K562 (cell line): ENCODE measurements around the gene OLFM3. TPM values are rescaled to one million over a fixed set of nuclear protein-coding genes. Genes with fewer than 3 reads are reported as not detected.

Experiments
- ATAC-seq: fragments of 200-7000 bp; cut with Tn5 transposase; 3 replicates; pipeline ENCODE4 v1.9.1; 2020; ENCODE audit warnings: moderate library complexity
- BruUV-seq: library from RNA; stranded (reverse); fragments of 400-500 nt; replicated peaks from 2 replicates; lab custom pipeline; 2021; lab: Mats Ljungman, UMichigan
- CTCF ChIA-PET: fragments of 300-600 bp; formaldehyde crosslinking; extraction: SDS; loops from one replicate; lab custom pipeline; 2021; ENCODE audit warnings: low intra/inter-chr PET ratio; lab: Yijun Ruan, JAX
- POLR2A ChIA-PET: fragments of 300-600, 350-650 bp; sonication (Branson Sonifier 250); formaldehyde crosslinking; extraction: SDS; loops from one replicate; lab custom pipeline; 2021; ENCODE audit warnings: antibody characterized with exemption, inconsistent platforms; lab: Yijun Ruan, JAX
- DNase-seq, 4 experiments: peaks; one replicate each; pipeline versions ENCODE4 v3.0.0 to v3.0.0-alpha.2; 2011 to 2018; ENCODE audit warnings: low spot score in 3 of 4, mixed read lengths in 3 of 4; ENCODE audit errors: extremely low read depth in 1 of 4
- FAIRE-seq: peaks from 2 replicates; lab custom pipeline; 2011; peaks lifted over from hg19 to GRCh38; lab: Jason Lieb, UNC
- H2AFZ ChIP-seq: 2 replicates; pipeline ENCODE4 v1.6.0; 2011; ENCODE audit warnings: low read depth, low read length, control low read depth, inconsistent platforms
- H3K27ac ChIP-seq: fragments of 200-600 bp; 3 replicates; pipeline ENCODE4 v1.8.0; 2011; ENCODE audit warnings: low read depth, mild to moderate bottlenecking, control low read depth, inconsistent platforms, low read length, moderate library complexity, mixed read lengths; ENCODE audit errors: extremely low read depth
- H3K27me3 ChIP-seq, 2 experiments: fragments of 300-600 bp in 1 of 2; 2 replicates in 1 of 2; 3 replicates in 1 of 2; pipeline versions ENCODE4 v1.6.0 to v1.8.0; 2011; ENCODE audit warnings: inconsistent platforms in 2 of 2, low read length in 2 of 2, mild to moderate bottlenecking in 1 of 2, mixed read lengths in 1 of 2, moderate library complexity in 1 of 2; ENCODE audit not compliant: control insufficient read depth in 2 of 2, insufficient read depth in 2 of 2
- H3K36me3 ChIP-seq: fragments of 300-600 bp; 3 replicates; pipeline ENCODE4 v1.8.0; 2011; ENCODE audit warnings: mild to moderate bottlenecking, low read length, inconsistent platforms; ENCODE audit not compliant: control insufficient read depth, insufficient read depth
- H3K4me1 ChIP-seq, 2 experiments: fragments of 200-600 bp in 1 of 2; replicated peaks in 1 of 2; 2 replicates in 1 of 2; 3 replicates in 1 of 2; pipeline versions ENCODE4 v1.5.1 to v1.8.0; 2011; ENCODE audit warnings: inconsistent platforms in 2 of 2, low read length in 2 of 2, mild to moderate bottlenecking in 1 of 2, mixed read lengths in 1 of 2, moderate library complexity in 1 of 2; ENCODE audit not compliant: control insufficient read depth in 2 of 2, insufficient read depth in 2 of 2
- H3K4me2 ChIP-seq: 2 replicates; pipeline ENCODE4 v1.6.1; 2011; ENCODE audit warnings: low read length, control low read depth, inconsistent platforms, mixed read lengths; ENCODE audit not compliant: insufficient read depth
- H3K4me3 ChIP-seq: fragments of 200-600 bp; sonication (generic), shearing (Covaris generic); 2 replicates; pipeline ENCODE4 v1.5.1; 2016; ENCODE audit warnings: control low read depth, inconsistent platforms
- H3K79me2 ChIP-seq: fragments of 200-600 bp; 3 replicates; pipeline ENCODE4 v1.8.0; 2011; ENCODE audit warnings: low read length, inconsistent platforms; ENCODE audit not compliant: control insufficient read depth, insufficient read depth
- H3K9ac ChIP-seq, 2 experiments: 2 replicates each; pipeline versions ENCODE4 v1.6.0 to v1.6.1; 2011; ENCODE audit warnings: low read depth in 2 of 2, low read length in 2 of 2, control low read depth in 1 of 2, inconsistent platforms in 1 of 2, mild to moderate bottlenecking in 1 of 2, mixed read lengths in 1 of 2; ENCODE audit not compliant: insufficient read depth in 1 of 2
- H3K9me1 ChIP-seq: one replicate; pipeline ENCODE4 v1.6.0; 2011; ENCODE audit warnings: inconsistent platforms, mild to moderate bottlenecking, low read length, moderate library complexity; ENCODE audit not compliant: control insufficient read depth, insufficient read depth
- H3K9me3 ChIP-seq: replicated peaks from 2 replicates; pipeline ENCODE4 v1.5.1; 2011; ENCODE audit warnings: low read depth, low read length, inconsistent platforms; ENCODE audit not compliant: control insufficient read depth, insufficient read depth
- H4K20me1 ChIP-seq: replicated peaks from 2 replicates; pipeline ENCODE4 v1.6.1; 2011; ENCODE audit warnings: low read length, inconsistent platforms, mixed read lengths; ENCODE audit not compliant: control insufficient read depth, insufficient read depth
- ARID1B ChIP-seq: fragments of 450-650 bp; IDR thresholded peaks from 2 replicates; pipeline ENCODE4 v1.6.1; 2016; ENCODE audit warnings: antibody characterized with exemption, mild to moderate bottlenecking, inconsistent platforms
- CEBPB ChIP-seq: fragments of 450-650 bp; IDR thresholded peaks from 2 replicates; pipeline ENCODE4 v1.6.1; 2016; ENCODE audit warnings: missing genetic modification characterization, missing compliant biosample characterization
- ESRRA ChIP-seq: fragments of 450-650 bp; IDR thresholded peaks from 2 replicates; pipeline ENCODE4 v1.6.1; 2014; ENCODE audit warnings: low read depth, mild to moderate bottlenecking, moderate library complexity, borderline replicate concordance
- GABPB1 ChIP-seq: sonication (generic); formaldehyde crosslinking; IDR thresholded peaks from 2 replicates; pipeline ENCODE4 v1.8.0; 2022; ENCODE audit warnings: mild to moderate bottlenecking, missing genetic modification reagents
- GATAD2A ChIP-seq: fragments of 450-650 bp; IDR thresholded peaks from 2 replicates; pipeline ENCODE4 v1.6.1; 2017
- HDAC3 ChIP-seq: fragments of 450-650 bp; IDR thresholded peaks from 2 replicates; pipeline ENCODE4 v1.6.1; 2018; ENCODE audit warnings: borderline replicate concordance, mild to moderate bottlenecking, moderate library complexity; ENCODE audit not compliant: partially characterized antibody
- NR2C2 ChIP-seq, 2 experiments: fragments of 200-800 bp in 1 of 2; sonication (Bioruptor generic) in 1 of 2; sonication (generic) in 1 of 2; formaldehyde crosslinking in 1 of 2; IDR thresholded peaks; 2 replicates each; pipeline versions ENCODE4 v1.6.1 to v1.8.0; 2016 to 2022; ENCODE audit warnings: mild to moderate bottlenecking in 1 of 2, missing compliant biosample characterization in 1 of 2, missing genetic modification characterization in 1 of 2, missing genetic modification reagents in 1 of 2
- RUNX1 ChIP-seq: sonication (generic); IDR thresholded peaks from 2 replicates; pipeline ENCODE4 v1.6.1; 2016; ENCODE audit warnings: antibody characterized with exemption, low read depth
- SMARCA5 ChIP-seq: fragments of 450-650 bp; IDR thresholded peaks from 2 replicates; pipeline ENCODE4 v1.6.1; 2016
- SPI1 ChIP-seq: IDR thresholded peaks from 2 replicates; pipeline ENCODE4 v1.6.1; 2011; ENCODE audit warnings: low read depth, low read length, control low read depth, borderline replicate concordance
- TCFL5 ChIP-seq: fragments of 250-450 bp; sonication (Bioruptor Pico); conservative IDR thresholded peaks from 2 replicates; pipeline ENCODE4 v1.6.1; 2021; ENCODE audit warnings: mild to moderate bottlenecking, moderate library complexity, matching md5 sums
- TGIF2 ChIP-seq: sonication (generic); formaldehyde crosslinking; IDR thresholded peaks from 2 replicates; pipeline ENCODE4 v1.8.1; 2022; ENCODE audit warnings: mild to moderate bottlenecking, missing genetic modification reagents, moderate library complexity
- U2AF1 ChIP-seq: fragments of 200-400 bp; formaldehyde crosslinking; optimal IDR thresholded peaks from 2 replicates; pipeline ENCODE3; 2017; ENCODE audit warnings: mild to moderate bottlenecking, low read depth, low read length, moderate library complexity
- ZNF324 ChIP-seq: fragments of 250-450 bp; sonication (Bioruptor Pico); IDR thresholded peaks from 2 replicates; pipeline ENCODE4 v1.4.0; 2020; ENCODE audit warnings: mild to moderate bottlenecking
- ZNF445 ChIP-seq: fragments of 250-450 bp; sonication (Bioruptor Pico); IDR thresholded peaks from 2 replicates; pipeline ENCODE4 v1.4.0; 2020; ENCODE audit warnings: low read depth, mild to moderate bottlenecking, moderate library complexity
- ZNF584 ChIP-seq: fragments of 200-800 bp; sonication (Bioruptor generic); IDR thresholded peaks from 2 replicates; pipeline ENCODE4 v1.6.1; 2016; ENCODE audit warnings: low read depth, mild to moderate bottlenecking, missing genetic modification characterization, missing compliant biosample characterization
- ZNF717 ChIP-seq: fragments of 250-450 bp; sonication (Bioruptor Pico); IDR thresholded peaks from 2 replicates; pipeline ENCODE4 v1.5.0; 2021
- WGBS: fragments of 100-300 bp; shearing (Covaris generic); methylation state at CpG from one replicate; pipeline ENCODE4 v1.1.6; 2016; ENCODE audit warnings: low coverage, mixed read lengths; ENCODE audit not compliant: insufficient coverage; ENCODE audit errors: missing lambda C conversion rate; 5-methylcytosine and 5-hydroxymethylcytosine counted together
- in situ Hi-C: fragments of 300-500 bp; cut with MboI; formaldehyde crosslinking; loops from 4 replicates; pipeline ENCODE4 v1.15.0; 2018; ENCODE audit warnings: inconsistent platforms, mixed read lengths
- intact Hi-C: fragments of 100-400 bp; cut with micrococcal nuclease; formaldehyde crosslinking; loops from 2 replicates; pipeline ENCODE4 v1.14.2; 2022
- polyA plus RNA-seq, 8 experiments: library from polyadenylated mRNA; depleted of rRNA in 4 of 8; stranded (reverse) in 5 of 8; unstranded in 3 of 8; fragments of >200 nt; fragmentation: Nextera tagmentation in 2 of 8; fragmentation: Illumina TruSeq in 1 of 8; extraction: Ambion mirVana in 2 of 8; extraction: Trizol in 1 of 8; gene quantifications; 2 replicates each; pipeline versions ENCODE4 v1.2.1 to v1.2.3, GENCODE V29; 2011 to 2014; ENCODE audit warnings: inconsistent platforms in 1 of 8, missing spikeins in 1 of 8
- total RNA-seq, 7 experiments: library from RNA; depleted of rRNA in 6 of 7; stranded (reverse); fragments of >200 nt in 6 of 7; fragmentation: Illumina TruSeq in 2 of 7; extraction: Trizol in 2 of 7; gene quantifications; 2 replicates each; pipeline versions ENCODE4 v1.2.1 to v1.2.3, GENCODE V29; 2011 to 2021; ENCODE audit warnings: low replicate concordance in 1 of 7
- TF ChIP-seq, protein P1 (sequence below): fragments of 450-650 bp; IDR thresholded peaks from 2 replicates; pipeline ENCODE4 v1.6.1; 2018; ENCODE audit not compliant: partially characterized antibody
- TF ChIP-seq, protein P2 (sequence below): fragments of 450-650 bp; formaldehyde crosslinking; IDR thresholded peaks from 2 replicates; pipeline ENCODE4 v1.4.0; 2020; ENCODE audit warnings: mild to moderate bottlenecking, moderate library complexity

Gene OLFM3
- total and polyA plus RNA-seq, 9 of the 15 experiments (the other 6 are each of a cell fraction or from before 2014, with no cell fraction given) = 0.07 TPM; not detected in 8

- ChIA-PET POLR2A (no interaction called here), CTCF (no interaction called here)
- Histone ChIP-seq H3K36me3 (no peaks in the 10 kb centered on the region), H3K9ac (no peak overlapping the region), H2AFZ (no peak overlapping the region), H3K9me1 (no peaks in the 10 kb centered on the region), H3K4me3 (no peak overlapping the region), H4K20me1 (no peaks in the 10 kb centered on the region), H3K9me3 (no peaks in the 10 kb centered on the region), H3K27me3 (no peaks in the 10 kb centered on the region), H3K4me1 (no peaks in the 10 kb centered on the region), H3K79me2 (no peaks in the 10 kb centered on the region), H3K27ac (no peak overlapping the region), H3K4me2 (no peak overlapping the region)
- intact Hi-C loops (no loop called here), in situ Hi-C loops (no loop called here)
- FAIRE-seq (no peak), ATAC-seq (no peak), DNase-seq (no peak)
- WGBS = 0% methylated on average over 7 of the region's 7 CpGs
- TF ChIP-seq, protein P1, sequence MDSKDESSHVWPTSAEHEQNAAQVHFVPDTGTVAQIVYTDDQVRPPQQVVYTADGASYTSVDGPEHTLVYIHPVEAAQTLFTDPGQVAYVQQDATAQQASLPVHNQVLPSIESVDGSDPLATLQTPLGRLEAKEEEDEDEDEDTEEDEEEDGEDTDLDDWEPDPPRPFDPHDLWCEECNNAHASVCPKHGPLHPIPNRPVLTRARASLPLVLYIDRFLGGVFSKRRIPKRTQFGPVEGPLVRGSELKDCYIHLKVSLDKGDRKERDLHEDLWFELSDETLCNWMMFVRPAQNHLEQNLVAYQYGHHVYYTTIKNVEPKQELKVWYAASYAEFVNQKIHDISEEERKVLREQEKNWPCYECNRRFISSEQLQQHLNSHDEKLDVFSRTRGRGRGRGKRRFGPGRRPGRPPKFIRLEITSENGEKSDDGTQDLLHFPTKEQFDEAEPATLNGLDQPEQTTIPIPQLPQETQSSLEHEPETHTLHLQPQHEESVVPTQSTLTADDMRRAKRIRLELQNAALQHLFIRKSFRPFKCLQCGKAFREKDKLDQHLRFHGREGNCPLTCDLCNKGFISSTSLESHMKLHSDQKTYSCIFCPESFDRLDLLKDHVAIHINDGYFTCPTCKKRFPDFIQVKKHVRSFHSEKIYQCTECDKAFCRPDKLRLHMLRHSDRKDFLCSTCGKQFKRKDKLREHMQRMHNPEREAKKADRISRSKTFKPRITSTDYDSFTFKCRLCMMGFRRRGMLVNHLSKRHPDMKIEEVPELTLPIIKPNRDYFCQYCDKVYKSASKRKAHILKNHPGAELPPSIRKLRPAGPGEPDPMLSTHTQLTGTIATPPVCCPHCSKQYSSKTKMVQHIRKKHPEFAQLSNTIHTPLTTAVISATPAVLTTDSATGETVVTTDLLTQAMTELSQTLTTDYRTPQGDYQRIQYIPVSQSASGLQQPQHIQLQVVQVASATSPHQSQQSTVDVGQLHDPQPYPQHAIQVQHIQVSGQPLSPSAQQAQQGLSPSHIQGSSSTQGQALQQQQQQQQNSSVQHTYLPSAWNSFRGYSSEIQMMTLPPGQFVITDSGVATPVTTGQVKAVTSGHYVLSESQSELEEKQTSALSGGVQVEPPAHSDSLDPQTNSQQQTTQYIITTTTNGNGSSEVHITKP = no peak
- TF ChIP-seq GATAD2A = no peak
- TF ChIP-seq ZNF584 (CRISPR knock-in tag) = no peak
- TF ChIP-seq U2AF1 = no peak
- TF ChIP-seq ZNF717 = no peak
- no peak for TF ChIP-seq TGIF2 (CRISPR knock-in tag)
- no peak for TF ChIP-seq ESRRA
- TF ChIP-seq TCFL5 (CRISPR knock-in tag) = no peak
- TF ChIP-seq SMARCA5 = no peak
- no peak for TF ChIP-seq SPI1
- no peak for TF ChIP-seq NR2C2 (CRISPR knock-in tag; IDR thresholded peaks at IDR 0.05)
- no peak for TF ChIP-seq NR2C2 (tag; IDR thresholded peaks at IDR 0.05)
- no peak for TF ChIP-seq HDAC3
- no peak for TF ChIP-seq ZNF445
- TF ChIP-seq ARID1B = no peak
- TF ChIP-seq CEBPB (tag) = no peak
- TF ChIP-seq, protein P2, sequence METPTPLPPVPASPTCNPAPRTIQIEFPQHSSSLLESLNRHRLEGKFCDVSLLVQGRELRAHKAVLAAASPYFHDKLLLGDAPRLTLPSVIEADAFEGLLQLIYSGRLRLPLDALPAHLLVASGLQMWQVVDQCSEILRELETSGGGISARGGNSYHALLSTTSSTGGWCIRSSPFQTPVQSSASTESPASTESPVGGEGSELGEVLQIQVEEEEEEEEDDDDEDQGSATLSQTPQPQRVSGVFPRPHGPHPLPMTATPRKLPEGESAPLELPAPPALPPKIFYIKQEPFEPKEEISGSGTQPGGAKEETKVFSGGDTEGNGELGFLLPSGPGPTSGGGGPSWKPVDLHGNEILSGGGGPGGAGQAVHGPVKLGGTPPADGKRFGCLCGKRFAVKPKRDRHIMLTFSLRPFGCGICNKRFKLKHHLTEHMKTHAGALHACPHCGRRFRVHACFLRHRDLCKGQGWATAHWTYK (CRISPR knock-in tag) = no peak
- no peak for TF ChIP-seq RUNX1
- TF ChIP-seq GABPB1 (CRISPR knock-in tag) = no peak
- no peak for TF ChIP-seq ZNF324 (CRISPR knock-in tag)
- BruUV-seq = no TSS peak
Observed at GRCh38 chr1:102032534-102032933, 35.8 kb upstream of the OLFM3 start.
